A549 (cell line): ENCODE results near the gene ELL2.

Experiments used
- BHLHE40 ChIP-seq: IDR thresholded peaks from 2 replicates; pipeline ENCODE4 v1.6.1; 2012; ENCODE audit warnings: low read depth, low read length, inconsistent platforms
- CHD4 ChIP-seq: fragments of 200-600 bp; sonication (generic); IDR thresholded peaks from 2 replicates; pipeline ENCODE4 v1.6.1; 2016; ENCODE audit warnings: antibody characterized with exemption, mild to moderate bottlenecking, borderline replicate concordance
- CTCF ChIP-seq: fragments of >200 bp; sonication (Bioruptor Twin); formaldehyde crosslinking; IDR thresholded peaks from 3 replicates; pipeline ENCODE4 v1.5.1; 2016
- E2F6 ChIP-seq: IDR thresholded peaks from 2 replicates; pipeline ENCODE4 v1.6.1; 2012; ENCODE audit warnings: low read depth, borderline replicate concordance
- KDM5A ChIP-seq: fragments of 200-600 bp; sonication (generic); IDR thresholded peaks from 2 replicates; pipeline ENCODE4 v1.6.1; 2016; ENCODE audit warnings: antibody characterized with exemption, mild to moderate bottlenecking
- NR3C1 ChIP-seq: fragments of >200 bp; sonication (Bioruptor Twin); formaldehyde crosslinking; IDR thresholded peaks from 3 replicates; pipeline ENCODE4 v1.6.1; 2017
- POLR2A ChIP-seq: IDR thresholded peaks from 2 replicates; pipeline ENCODE4 v1.6.1; 2012; ENCODE audit warnings: mild to moderate bottlenecking, low read length
- SMC3 ChIP-seq: fragments of >200 bp; sonication (Bioruptor Twin); formaldehyde crosslinking; IDR thresholded peaks from 3 replicates; pipeline ENCODE4 v1.6.1; 2018; ENCODE audit warnings: inconsistent platforms

GRCh38 chr5:95916687-95917085 is 45.0 kb downstream of the ELL2 start:
- TF ChIP-seq E2F6 (no peak), CTCF (no peak), NR3C1 (no peak), SMC3 (no peak), KDM5A (no peak), POLR2A (no peak), CHD4 (no peak), BHLHE40 (no peak)
